ENCODE measurements around the gene COL9A1. TPM values are rescaled to one million over a fixed set of nuclear protein-coding genes. Genes with fewer than 3 reads are reported as not detected.
A peak's percentile ranks its signal among the peaks of the same experiment; 100 is the strongest.

Gene COL9A1
- total and polyA plus RNA-seq, 11 donors: 0.09 to 1.7 (median 0.37) TPM; not detected in 2

DNA sequence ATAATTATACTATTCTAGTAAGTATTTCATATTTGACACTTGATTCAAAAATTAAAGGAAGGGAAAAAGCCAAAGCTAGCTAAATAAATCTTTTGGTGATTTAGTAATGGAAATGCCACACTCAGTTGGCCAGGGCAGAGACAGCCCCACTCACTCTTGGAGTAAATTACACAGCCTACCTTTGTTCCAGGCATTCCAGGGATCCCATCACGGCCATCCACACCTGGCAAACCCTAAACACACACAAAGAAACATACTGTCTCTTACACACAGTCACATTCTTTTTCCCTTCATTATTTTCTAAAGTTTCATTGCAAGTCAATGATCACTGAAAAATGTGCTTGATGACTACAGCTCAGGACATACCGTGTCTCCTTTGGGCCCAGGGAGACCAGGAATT is 48.1 kb downstream of the COL9A1 start:
- no peaks in the 10 kb centered on the region for H3K9me3 ChIP-seq
- peaks cover 0 to 3% (median 0%) of the 10 kb centered on the region in 12 donors for H3K4me1 ChIP-seq
- 79 to 89% (median 83%) methylated on average over 2 of the region's 2 CpGs for WGBS, 4 donors
- H3K4me3 ChIP-seq: no peak overlapping the region
- no peaks in the 10 kb centered on the region for H3K36me3 ChIP-seq
- H3K27ac ChIP-seq: no peak overlapping the region
- intact Hi-C loops (cut with DNase I): no loop called here
- no peaks in the 10 kb centered on the region for H3K27me3 ChIP-seq
- ATAC-seq (no peak), DNase-seq (no peak)
- TF ChIP-seq, protein P1, sequence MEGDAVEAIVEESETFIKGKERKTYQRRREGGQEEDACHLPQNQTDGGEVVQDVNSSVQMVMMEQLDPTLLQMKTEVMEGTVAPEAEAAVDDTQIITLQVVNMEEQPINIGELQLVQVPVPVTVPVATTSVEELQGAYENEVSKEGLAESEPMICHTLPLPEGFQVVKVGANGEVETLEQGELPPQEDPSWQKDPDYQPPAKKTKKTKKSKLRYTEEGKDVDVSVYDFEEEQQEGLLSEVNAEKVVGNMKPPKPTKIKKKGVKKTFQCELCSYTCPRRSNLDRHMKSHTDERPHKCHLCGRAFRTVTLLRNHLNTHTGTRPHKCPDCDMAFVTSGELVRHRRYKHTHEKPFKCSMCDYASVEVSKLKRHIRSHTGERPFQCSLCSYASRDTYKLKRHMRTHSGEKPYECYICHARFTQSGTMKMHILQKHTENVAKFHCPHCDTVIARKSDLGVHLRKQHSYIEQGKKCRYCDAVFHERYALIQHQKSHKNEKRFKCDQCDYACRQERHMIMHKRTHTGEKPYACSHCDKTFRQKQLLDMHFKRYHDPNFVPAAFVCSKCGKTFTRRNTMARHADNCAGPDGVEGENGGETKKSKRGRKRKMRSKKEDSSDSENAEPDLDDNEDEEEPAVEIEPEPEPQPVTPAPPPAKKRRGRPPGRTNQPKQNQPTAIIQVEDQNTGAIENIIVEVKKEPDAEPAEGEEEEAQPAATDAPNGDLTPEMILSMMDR (IDR thresholded peaks at IDR 0.05): no peak
- no peak for TF ChIP-seq POLR2A (IDR thresholded peaks at IDR 0.05)

DNA sequence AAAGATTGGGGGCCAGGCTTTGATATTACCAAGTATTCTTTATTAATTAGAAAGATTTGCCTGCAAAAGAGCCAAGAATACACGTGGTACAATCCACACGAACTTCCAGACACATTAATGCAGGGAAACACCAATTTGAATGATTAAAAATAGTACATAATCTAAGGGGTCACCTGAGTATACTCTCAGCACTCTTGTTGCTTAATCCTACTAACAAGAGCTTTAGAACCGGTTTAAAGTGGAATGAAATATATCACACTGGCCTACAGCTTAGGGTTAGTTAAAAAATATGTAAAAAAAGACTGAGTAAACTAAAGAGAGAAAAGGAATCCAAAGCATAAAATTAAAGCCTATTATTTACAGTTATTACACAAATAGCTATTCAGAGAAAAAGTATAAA is 49.0 kb downstream of the COL9A1 start:
- 34 to 36% (median 35%) methylated on average over 3 of the region's 3 CpGs for WGBS, 4 donors
- H3K36me3 ChIP-seq: no peaks in the 10 kb centered on the region
- H3K27me3 ChIP-seq: no peaks in the 10 kb centered on the region
- DNase-seq (no peak), ATAC-seq (peak in 1 of 4 donors; percentile 39)
- peaks cover 0 to 3% (median 0%) of the 10 kb centered on the region in 12 donors for H3K4me1 ChIP-seq
- no peaks in the 10 kb centered on the region for H3K9me3 ChIP-seq
- H3K27ac ChIP-seq: no peak overlapping the region
- intact Hi-C loops (cut with DNase I): no loop called here
- TF ChIP-seq, protein P1 (IDR thresholded peaks at IDR 0.05): no peak
- TF ChIP-seq POLR2A (IDR thresholded peaks at IDR 0.05): no peak
- no peak overlapping the region for H3K4me3 ChIP-seq

DNA sequence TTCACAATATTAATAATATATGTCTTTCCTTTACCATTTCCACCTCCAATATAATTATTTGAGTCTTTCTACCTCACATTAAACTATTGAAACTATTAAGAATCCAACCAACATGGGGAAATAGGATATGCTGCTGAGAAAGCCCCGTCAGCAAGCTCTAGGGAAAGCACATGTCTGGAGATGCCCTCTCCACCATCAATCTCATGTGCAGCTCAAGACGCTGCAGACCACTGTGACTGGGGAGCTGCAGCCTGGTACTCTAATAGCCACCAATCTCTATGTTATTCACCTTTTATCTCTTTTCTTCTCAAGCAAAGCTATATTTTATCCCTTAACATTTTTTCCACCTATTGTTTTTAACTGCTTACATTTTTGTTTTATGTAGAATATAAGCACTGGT is 50.3 kb downstream of the COL9A1 start:
- Histone ChIP-seq H3K36me3 (no peaks in the 10 kb centered on the region), H3K27me3 (no peaks in the 10 kb centered on the region), H3K4me1 (peaks cover 0 to 3% (median 0%) of the 10 kb centered on the region in 12 donors), H3K27ac (no peak overlapping the region), H3K9me3 (no peaks in the 10 kb centered on the region), H3K4me3 (no peak overlapping the region)
- WGBS, 4 donors: 79 to 96% (median 85%) methylated on average over 2 of the region's 2 CpGs
- intact Hi-C loops (cut with DNase I): no loop called here
- TF ChIP-seq, protein P1 (IDR thresholded peaks at IDR 0.05): no peak
- no peak for TF ChIP-seq POLR2A (IDR thresholded peaks at IDR 0.05)
- no peak for ATAC-seq
- no peak for DNase-seq

DNA sequence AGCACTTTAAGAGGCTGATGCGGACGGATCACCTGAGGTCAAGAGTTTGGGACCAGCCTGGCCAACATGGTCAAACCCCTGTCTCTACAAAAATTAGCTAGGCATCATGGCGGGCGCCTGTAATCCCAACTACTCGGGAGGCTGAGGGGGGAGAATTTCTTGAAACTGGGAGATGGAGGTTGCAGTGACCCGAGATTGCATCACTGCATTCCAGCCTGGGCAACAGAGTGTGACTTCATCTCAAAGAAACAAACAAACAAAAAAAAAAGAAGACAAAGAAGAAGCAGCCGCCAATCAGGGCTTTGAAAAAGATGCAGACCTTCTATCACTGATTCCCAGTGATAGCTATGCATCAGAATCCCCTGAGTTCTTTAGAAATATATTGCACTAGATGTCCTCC is 56.8 kb downstream of the COL9A1 start:
- H3K9me3 ChIP-seq: no peaks in the 10 kb centered on the region
- TF ChIP-seq, protein P1 (IDR thresholded peaks at IDR 0.05): no peak
- TF ChIP-seq POLR2A (IDR thresholded peaks at IDR 0.05): no peak
- intact Hi-C loops (cut with DNase I): no loop called here
- no peak overlapping the region for H3K27ac ChIP-seq
- no peak overlapping the region for H3K4me3 ChIP-seq
- H3K27me3 ChIP-seq: no peaks in the 10 kb centered on the region
- no peak for ATAC-seq
- no peaks in the 10 kb centered on the region for H3K4me1 ChIP-seq
- no peaks in the 10 kb centered on the region for H3K36me3 ChIP-seq
- no peak for DNase-seq
- 90 to 95% (median 92%) methylated on average over 7 of the region's 7 CpGs for WGBS, 4 donors
